Measurements from ENCODE around the gene DOCK2.

- TF ChIP-seq, protein P1, sequence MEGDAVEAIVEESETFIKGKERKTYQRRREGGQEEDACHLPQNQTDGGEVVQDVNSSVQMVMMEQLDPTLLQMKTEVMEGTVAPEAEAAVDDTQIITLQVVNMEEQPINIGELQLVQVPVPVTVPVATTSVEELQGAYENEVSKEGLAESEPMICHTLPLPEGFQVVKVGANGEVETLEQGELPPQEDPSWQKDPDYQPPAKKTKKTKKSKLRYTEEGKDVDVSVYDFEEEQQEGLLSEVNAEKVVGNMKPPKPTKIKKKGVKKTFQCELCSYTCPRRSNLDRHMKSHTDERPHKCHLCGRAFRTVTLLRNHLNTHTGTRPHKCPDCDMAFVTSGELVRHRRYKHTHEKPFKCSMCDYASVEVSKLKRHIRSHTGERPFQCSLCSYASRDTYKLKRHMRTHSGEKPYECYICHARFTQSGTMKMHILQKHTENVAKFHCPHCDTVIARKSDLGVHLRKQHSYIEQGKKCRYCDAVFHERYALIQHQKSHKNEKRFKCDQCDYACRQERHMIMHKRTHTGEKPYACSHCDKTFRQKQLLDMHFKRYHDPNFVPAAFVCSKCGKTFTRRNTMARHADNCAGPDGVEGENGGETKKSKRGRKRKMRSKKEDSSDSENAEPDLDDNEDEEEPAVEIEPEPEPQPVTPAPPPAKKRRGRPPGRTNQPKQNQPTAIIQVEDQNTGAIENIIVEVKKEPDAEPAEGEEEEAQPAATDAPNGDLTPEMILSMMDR (conservative IDR thresholded peaks at IDR 0.05; ENCODE audit: low read length): no peak
- no peak for TF ChIP-seq EZH2phosphoT487 (IDR thresholded peaks at IDR 0.05; ENCODE audit: borderline replicate concordance, low read depth, low read length)
These were observed 128.3 kb downstream of the DOCK2 start for GRCh38 chr5:169765176-169765996.

All from OCI-LY7 (cell line).